GM21360 (cell line): ENCODE data around the gene KATNIP.

Source experiments
- ATAC-seq: cut with Tn5 transposase; IDR thresholded peaks from one replicate; pipeline ENCODE4 v1.9.1; 2021; ENCODE audit warnings: mild to moderate bottlenecking, moderate library complexity; ENCODE audit not compliant: unreplicated experiment

Gene KATNIP

GRCh38 chr16:27549746-27550581 lies at the start of gene KATNIP, which contains the start of gene GTF3C1:
Gene KATNIP, plus strand, starts transcription at chr16:27550144. Its CDS starts 27 bp downstream, at chr16:27550171.
Gene GTF3C1, minus strand, starts transcription at chr16:27549913. Its CDS starts 23 bp downstream, at chr16:27549890.
- ATAC-seq, result peak; percentile 96

DNA sequence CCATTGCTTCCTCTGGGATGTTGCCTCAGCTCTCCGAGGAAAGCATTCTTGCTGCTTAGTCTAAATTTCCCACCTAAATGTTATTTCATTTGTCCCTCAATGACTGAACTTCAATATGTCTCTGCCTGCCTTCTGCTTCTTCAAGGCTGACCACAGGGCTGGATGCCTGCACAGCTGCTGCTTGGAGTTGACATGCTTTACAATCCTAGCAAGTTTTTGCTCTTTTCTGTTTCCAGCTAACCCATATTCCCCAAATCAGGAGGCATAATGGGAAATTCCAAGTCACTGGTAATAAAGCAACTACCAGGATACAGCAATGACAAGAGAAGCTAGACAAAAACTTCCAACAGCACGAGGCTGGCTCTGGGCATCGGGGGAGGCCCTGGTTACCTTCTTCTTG lies 49.1 kb upstream of the KATNIP start:
- ATAC-seq, result no peak

DNA sequence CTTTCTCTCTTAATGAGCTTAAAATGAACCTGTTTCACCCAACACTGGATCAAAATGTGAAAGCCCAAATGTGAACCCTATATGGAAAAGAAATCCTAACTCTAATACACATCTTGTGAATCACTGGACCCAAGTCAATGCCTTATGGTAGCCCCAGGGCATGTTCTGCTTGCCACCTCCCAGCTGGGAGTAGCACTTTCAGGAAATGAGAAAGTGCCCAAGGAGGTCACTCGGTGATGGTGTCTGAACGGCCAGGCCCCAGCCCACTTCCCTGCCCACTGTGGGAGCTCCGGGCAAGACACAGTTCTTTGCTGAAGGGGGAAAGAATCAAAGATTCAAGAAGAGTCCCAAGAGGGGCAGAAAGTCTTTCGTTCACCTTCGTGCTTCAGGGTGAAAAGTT lies 46.3 kb upstream of the KATNIP start:
- ATAC-seq, result no peak

- ATAC-seq, result no peak
Measured at GRCh38 chr16:27505297-27506236, 44.4 kb upstream of the KATNIP start.

GRCh38 chr16:27506771-27507170 lies 43.2 kb upstream of the KATNIP start:
- ATAC-seq, result no peak

GRCh38 chr16:27508476-27508875 lies 41.5 kb upstream of the KATNIP start:
- ATAC-seq, result no peak

DNA sequence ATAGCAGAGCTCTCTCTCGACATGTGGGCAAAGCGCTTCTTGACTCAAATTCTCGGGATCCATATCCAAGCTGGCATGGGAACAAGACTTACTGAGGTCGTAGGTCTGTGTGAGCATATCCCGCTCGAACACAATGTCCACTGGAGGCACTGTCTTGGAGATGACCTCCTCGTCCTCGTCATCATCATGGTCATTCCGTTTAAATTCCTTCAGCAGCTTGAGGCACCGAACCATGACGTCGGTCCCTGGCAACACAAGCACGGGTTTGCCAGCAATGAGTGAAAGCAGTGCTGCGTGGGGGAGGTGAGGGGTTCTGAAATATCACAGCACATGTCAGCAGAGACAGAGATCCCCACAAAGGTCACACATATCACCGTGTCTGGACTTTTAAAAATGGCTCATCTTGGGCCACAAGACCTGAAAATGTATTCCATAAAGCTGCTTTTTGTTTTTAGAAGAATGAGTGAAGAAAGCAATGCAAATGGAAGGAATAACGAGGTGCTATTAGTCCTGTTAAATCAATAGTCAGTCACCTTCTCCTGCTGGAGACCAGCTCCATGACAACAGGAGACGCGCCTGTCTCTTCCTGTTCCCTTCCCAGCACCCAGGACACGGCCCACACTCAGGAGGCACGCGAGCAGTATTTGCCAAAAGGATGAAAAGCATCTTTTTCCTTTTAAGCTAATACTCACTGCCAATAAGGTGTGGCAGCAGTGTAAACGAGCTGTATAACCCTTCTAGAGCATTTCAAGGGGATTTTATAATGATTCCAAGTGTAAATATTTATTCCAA lies 38.1 kb upstream of the KATNIP start:
- ATAC-seq, result no peak

- no peak for ATAC-seq
Measured at GRCh38 chr16:27514806-27515205, 35.1 kb upstream of the KATNIP start.

DNA sequence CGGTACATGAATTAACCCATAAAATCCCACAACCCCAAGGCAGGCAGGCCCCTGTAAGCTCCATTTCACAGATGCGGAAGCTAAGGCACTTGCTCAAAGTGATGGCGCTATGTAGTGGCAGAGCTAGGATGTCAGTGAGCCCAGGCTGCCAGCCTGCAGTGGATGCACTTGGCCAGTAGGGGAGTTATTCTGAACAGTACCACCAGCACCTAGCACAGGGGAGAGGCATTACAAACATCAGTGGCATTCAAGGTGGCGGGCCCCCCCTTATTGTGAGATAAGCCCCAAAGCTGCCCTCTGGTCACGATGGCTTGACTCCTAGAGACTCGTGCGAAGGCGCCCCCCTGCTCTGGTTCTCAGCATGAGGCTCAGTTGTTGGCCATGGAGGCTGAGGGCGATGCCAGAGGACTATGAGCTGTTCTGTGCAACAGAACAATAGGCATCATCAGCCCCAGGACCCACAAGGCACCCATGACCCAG lies 34.0 kb upstream of the KATNIP start:
- peak; percentile 71 for ATAC-seq

GRCh38 chr16:27516365-27516764 lies 33.6 kb upstream of the KATNIP start:
- no peak for ATAC-seq

DNA sequence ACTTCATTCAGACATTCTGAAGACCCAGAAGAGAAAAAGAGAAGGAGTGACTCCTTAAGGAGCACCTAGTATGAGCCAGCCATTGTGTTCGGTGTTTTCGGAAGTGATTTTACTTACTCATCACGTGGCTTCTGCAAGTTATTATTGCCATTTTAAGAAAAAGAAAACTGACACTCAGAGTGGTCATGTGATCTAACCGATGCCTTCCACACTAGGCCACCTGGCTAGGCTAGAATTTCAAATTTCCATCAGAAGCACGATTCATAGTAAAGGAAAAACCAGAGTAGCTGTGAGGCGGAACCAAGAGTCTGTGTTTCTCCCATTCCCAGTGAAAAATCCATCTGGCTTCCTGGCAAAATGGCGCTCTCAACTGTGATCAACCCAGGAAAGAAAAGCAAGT lies 32.3 kb upstream of the KATNIP start:
- ATAC-seq, result no peak

GRCh38 chr16:27518226-27518625 lies 31.7 kb upstream of the KATNIP start:
- ATAC-seq, result no peak

DNA sequence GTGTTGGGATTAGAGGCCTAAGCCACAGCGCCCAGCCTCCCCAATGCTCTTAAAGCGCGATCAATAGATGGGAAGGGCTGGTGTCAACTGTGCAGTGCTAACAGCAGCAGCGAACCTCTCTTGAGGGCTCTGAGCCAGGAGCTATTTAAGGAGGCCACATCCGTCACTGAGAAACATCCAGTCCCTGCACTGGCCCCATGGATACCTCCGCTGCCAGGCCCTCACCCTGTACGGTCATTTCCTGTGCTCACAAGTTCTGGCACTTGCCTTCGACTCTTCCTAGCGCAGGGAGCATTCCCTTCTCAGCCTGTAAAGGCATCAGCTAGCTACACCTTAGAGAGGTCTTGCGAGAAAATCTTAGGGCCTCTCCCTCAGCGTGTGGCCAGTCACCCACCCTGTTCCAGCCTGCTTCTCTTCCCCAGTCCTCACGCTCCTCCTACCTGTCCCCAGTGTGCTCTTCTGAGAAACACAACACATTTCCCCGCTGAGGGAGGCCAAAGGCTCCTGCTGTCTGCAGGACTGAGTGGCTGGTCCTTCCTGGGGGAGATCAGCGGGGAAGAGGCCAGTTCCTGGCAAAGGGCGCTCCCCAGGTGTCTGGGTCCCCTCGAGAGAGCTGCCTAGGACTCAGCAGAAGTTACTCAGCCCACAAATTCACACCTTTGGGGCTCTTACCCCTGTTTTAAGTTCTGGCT lies 28.8 kb upstream of the KATNIP start:
- ATAC-seq, result no peak

GRCh38 chr16:27522173-27522707 lies 27.7 kb upstream of the KATNIP start:
- no peak for ATAC-seq

- ATAC-seq, result no peak
Measured at GRCh38 chr16:27526180-27526579, 23.8 kb upstream of the KATNIP start.

DNA sequence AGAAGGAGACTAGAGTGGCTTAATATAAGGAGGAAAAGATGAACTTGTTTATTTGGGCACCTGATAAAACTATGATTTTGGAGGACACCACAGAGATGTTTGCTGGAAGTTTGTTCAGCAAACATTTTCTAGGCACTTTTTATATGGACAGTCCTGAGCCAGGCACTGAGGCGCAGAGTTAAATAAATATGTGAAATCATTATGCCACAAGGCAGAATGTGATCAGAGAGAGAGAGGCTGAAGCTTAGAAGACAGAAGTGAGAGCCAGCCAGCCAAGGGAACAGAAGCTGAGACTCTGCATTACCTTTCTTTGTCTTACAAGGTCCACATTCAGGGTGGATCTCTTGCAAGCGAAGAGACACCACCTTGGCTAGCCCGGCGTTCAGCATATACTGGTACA lies 21.6 kb upstream of the KATNIP start:
- ATAC-seq, result no peak

GRCh38 chr16:27529962-27530361 lies 20.0 kb upstream of the KATNIP start:
- ATAC-seq, result no peak

GRCh38 chr16:27531186-27531585 lies 18.8 kb upstream of the KATNIP start:
- ATAC-seq, result no peak

DNA sequence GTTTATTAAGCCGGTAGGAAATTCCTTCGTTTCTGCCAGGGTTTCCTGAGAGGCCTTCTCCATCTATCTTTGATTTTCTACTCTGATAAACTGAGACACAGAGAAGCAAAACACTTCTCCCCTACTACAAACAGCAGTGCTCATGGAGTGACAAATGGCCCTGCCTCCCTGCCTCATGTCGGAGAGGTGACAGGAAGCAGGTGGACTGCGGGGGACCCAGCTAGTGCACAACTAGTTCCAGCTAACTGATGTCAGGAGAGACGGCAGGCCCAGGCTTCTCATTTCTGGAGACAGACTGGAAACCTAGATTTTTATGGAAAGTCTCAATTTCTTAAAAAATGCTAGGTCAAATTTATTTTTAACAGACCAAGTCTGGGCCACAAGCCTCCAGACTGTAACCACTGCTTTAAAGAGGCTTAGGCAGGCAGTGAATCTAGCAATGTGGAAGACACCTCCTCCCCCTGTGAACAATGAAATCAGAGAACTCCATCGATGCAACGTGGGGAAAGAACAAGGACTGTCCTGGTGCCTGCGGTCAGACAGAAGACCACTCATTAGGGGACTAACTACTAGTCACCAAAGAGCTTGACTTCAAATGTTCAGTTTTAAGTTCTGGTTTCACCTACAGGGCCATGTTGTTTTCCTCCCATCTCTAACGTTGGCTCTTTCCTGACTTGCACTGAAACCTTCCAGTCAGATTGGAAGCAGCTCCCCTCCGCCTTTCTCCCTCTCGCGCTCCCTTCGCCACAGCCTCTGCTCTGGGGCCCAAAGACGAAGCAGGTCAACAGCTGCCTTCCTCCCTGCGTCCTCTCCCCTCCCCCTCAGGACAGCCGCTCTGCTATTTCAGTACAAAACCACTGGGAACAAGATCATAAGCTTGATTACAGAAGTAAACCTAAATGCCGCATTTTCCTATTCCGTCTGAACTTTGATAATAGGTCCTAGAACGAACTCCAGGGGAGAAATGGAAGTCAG lies 17.8 kb upstream of the KATNIP start:
- no peak for ATAC-seq
